Stomach smooth muscle (tissue), 2 donors: ENCODE data around the gene POU2F2.

Source experiments
- H3K27ac ChIP-seq: one replicate; pipeline ENCODE4 v1.7.0; 2013; ENCODE audit warnings: mild to moderate bottlenecking, low read length, inconsistent platforms
- H3K27me3 ChIP-seq, 2 donors: one replicate each; pipeline ENCODE4 v1.7.0; 2013; ENCODE audit warnings: low read length in 2 of 2; ENCODE audit not compliant: insufficient read depth in 2 of 2, control insufficient read depth in 1 of 2
- H3K36me3 ChIP-seq, 2 donors: one replicate each; pipeline ENCODE4 v1.7.0; 2013; ENCODE audit warnings: low read length in 2 of 2; ENCODE audit not compliant: control insufficient read depth in 2 of 2, insufficient read depth in 2 of 2
- H3K4me1 ChIP-seq: one replicate; pipeline ENCODE4 v1.7.0; 2013; ENCODE audit warnings: low read length; ENCODE audit not compliant: control insufficient read depth, insufficient read depth
- H3K4me3 ChIP-seq, 2 donors: one replicate each; pipeline ENCODE4 v1.7.0; 2013; ENCODE audit warnings: low read length in 2 of 2
- H3K9ac ChIP-seq, 2 donors: one replicate each; pipeline ENCODE4 v1.7.0; 2013; ENCODE audit warnings: low read length in 2 of 2, mild to moderate bottlenecking in 1 of 2
- H3K9me3 ChIP-seq, 2 donors: one replicate each; pipeline ENCODE4 v1.7.0; 2013; ENCODE audit warnings: low read length in 2 of 2; ENCODE audit not compliant: control insufficient read depth in 2 of 2
- donor health status: healthy.
- donor health status: Pancreatic carcinoma.

POU2F2 gene

GRCh38 chr19:42154471-42155323 is 22.5 kb upstream of the POU2F2 start:
- Histone ChIP-seq H3K4me1 (no peaks in the 10 kb centered on the region), H3K27ac (no peak overlapping the region), H3K9me3 (no peaks in the 10 kb centered on the region), H3K27me3 (peaks cover 20 to 32% of the 10 kb centered on the region in 2 donors), H3K4me3 (no peak overlapping the region), H3K9ac (no peak overlapping the region), H3K36me3 (no peaks in the 10 kb centered on the region)

- no peaks in the 10 kb centered on the region for H3K4me1 ChIP-seq
- H3K9me3 ChIP-seq: no peaks in the 10 kb centered on the region
- H3K27me3 ChIP-seq: peaks cover 22 to 35% of the 10 kb centered on the region in 2 donors
- no peak overlapping the region for H3K4me3 ChIP-seq
- H3K9ac ChIP-seq: no peak overlapping the region
- H3K36me3 ChIP-seq: no peaks in the 10 kb centered on the region
- no peak overlapping the region for H3K27ac ChIP-seq
Measured at GRCh38 chr19:42153672-42154433, 21.6 kb upstream of the POU2F2 start.

- Histone ChIP-seq H3K27ac (no peak overlapping the region), H3K36me3 (no peaks in the 10 kb centered on the region), H3K4me1 (no peaks in the 10 kb centered on the region), H3K27me3 (peaks cover 22 to 35% of the 10 kb centered on the region in 2 donors), H3K9me3 (no peaks in the 10 kb centered on the region), H3K4me3 (no peak overlapping the region), H3K9ac (no peak overlapping the region)
Measured at GRCh38 chr19:42152910-42153671, 20.8 kb upstream of the POU2F2 start.

GRCh38 chr19:42151782-42152684 is 19.8 kb upstream of the POU2F2 start:
- no peaks in the 10 kb centered on the region for H3K9me3 ChIP-seq
- H3K4me3 ChIP-seq: no peak overlapping the region
- no peaks in the 10 kb centered on the region for H3K4me1 ChIP-seq
- no peak overlapping the region for H3K9ac ChIP-seq
- H3K36me3 ChIP-seq: no peaks in the 10 kb centered on the region
- no peak overlapping the region for H3K27ac ChIP-seq
- peaks cover 22 to 35% of the 10 kb centered on the region in 2 donors for H3K27me3 ChIP-seq

GRCh38 chr19:42150911-42151361 is 18.7 kb upstream of the POU2F2 start:
- no peak overlapping the region for H3K27ac ChIP-seq
- no peak overlapping the region for H3K4me3 ChIP-seq
- no peak overlapping the region for H3K9ac ChIP-seq
- H3K36me3 ChIP-seq: no peaks in the 10 kb centered on the region
- no peaks in the 10 kb centered on the region for H3K9me3 ChIP-seq
- no peaks in the 10 kb centered on the region for H3K4me1 ChIP-seq
- peaks cover 22 to 37% of the 10 kb centered on the region in 2 donors for H3K27me3 ChIP-seq

GRCh38 chr19:42150364-42150763 is 18.1 kb upstream of the POU2F2 start:
- peaks cover 22 to 34% of the 10 kb centered on the region in 2 donors for H3K27me3 ChIP-seq

GRCh38 chr19:42149447-42150202 is 17.4 kb upstream of the POU2F2 start:
- Histone ChIP-seq H3K36me3 (no peaks in the 10 kb centered on the region), H3K9ac (no peak overlapping the region), H3K4me3 (no peak overlapping the region), H3K27ac (no peak overlapping the region), H3K9me3 (no peaks in the 10 kb centered on the region), H3K4me1 (no peaks in the 10 kb centered on the region), H3K27me3 (peaks cover 22 to 32% of the 10 kb centered on the region in 2 donors)

More at GRCh38 chr19:42150364-42150763, 18.1 kb upstream of the POU2F2 start:
- Histone ChIP-seq H3K9ac (no peak overlapping the region), H3K4me3 (no peak overlapping the region), H3K9me3 (no peaks in the 10 kb centered on the region), H3K27ac (no peak overlapping the region), H3K4me1 (no peaks in the 10 kb centered on the region), H3K36me3 (no peaks in the 10 kb centered on the region)

- H3K27ac ChIP-seq: no peak overlapping the region
- H3K4me1 ChIP-seq: no peaks in the 10 kb centered on the region
- peaks cover 23 to 25% of the 10 kb centered on the region in 2 donors for H3K27me3 ChIP-seq
- no peak overlapping the region for H3K9ac ChIP-seq
- no peaks in the 10 kb centered on the region for H3K9me3 ChIP-seq
- H3K36me3 ChIP-seq: no peaks in the 10 kb centered on the region
- no peak overlapping the region for H3K4me3 ChIP-seq
Measured at GRCh38 chr19:42148266-42148665, 16.0 kb upstream of the POU2F2 start.

- no peak overlapping the region for H3K9ac ChIP-seq
- peaks cover 7 to 9% of the 10 kb centered on the region in 2 donors for H3K27me3 ChIP-seq
- no peaks in the 10 kb centered on the region for H3K4me1 ChIP-seq
- H3K36me3 ChIP-seq: no peaks in the 10 kb centered on the region
- H3K4me3 ChIP-seq: no peak overlapping the region
- H3K9me3 ChIP-seq: no peaks in the 10 kb centered on the region
- no peak overlapping the region for H3K27ac ChIP-seq
Measured at GRCh38 chr19:42143341-42144234, 11.3 kb upstream of the POU2F2 start.
